ENCODE results near the gene PARP4.
"Not testable (repeated sequence)": the region's sequence is repeated elsewhere in the genome, so short reads cannot be mapped to it uniquely, and the experiment has no call there.

Gene PARP4

GRCh38 chr13:24511816-24512196 lies 772 bp downstream of the PARP4 start:
- no peak for TF ChIP-seq CTCF (conservative IDR thresholded peaks at IDR 0.05; ENCODE audit: low read length)
- H3K4me3 ChIP-seq (ENCODE audit: low read length) = peak overlapping the region; percentile 93
- DNase-seq (ENCODE audit: low read depth) = no peak

DNA sequence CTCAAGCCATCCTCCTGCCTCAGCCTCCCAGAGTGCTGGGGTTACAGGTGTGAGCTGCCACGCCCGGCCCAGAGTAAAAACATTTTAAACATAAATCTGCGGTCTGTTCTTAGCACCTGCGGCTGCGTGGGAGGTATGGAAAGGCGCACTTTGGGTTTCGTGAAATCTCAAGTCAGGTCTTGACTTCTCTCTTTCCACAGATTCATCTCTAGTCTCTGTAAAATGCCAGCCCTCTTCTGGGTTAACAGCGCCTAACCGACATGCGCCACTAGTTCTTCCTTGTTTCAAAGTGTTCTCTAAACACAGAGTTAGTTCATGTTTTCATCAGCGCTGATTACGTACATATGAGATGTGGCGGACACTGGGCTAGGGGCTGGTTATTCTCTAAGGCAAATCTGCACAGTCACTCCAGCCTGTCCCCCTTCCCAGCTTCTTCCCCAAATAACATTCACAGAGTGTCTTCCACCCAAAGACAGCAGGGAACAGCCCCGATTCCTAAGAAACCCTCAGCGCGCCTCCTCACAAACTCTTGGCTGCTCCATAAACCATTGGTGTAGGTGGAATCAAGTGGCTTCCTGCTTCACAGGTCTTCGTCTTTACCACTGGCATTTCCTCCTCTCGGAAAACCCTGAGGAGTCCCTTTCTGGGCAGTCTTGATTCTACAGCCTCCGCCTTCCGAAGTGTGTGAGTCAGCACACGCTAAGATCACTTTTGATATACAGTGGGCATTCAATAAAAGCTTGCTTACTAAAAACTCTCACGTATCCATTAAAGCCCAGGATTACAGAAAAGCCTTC lies 1.4 kb downstream of the PARP4 start:
- H3K4me3 ChIP-seq (ENCODE audit: low read length) = peak overlapping the region; percentile 93
- DNase-seq (ENCODE audit: low read depth) = peak; percentile 84
- no peak for TF ChIP-seq CTCF (conservative IDR thresholded peaks at IDR 0.05; ENCODE audit: low read length)

GRCh38 chr13:24506698-24507335 lies 5.8 kb downstream of the PARP4 start:
- DNase-seq (ENCODE audit: low read depth) = no peak
- no peak overlapping the region for H3K4me3 ChIP-seq (ENCODE audit: low read length)
- no peak for TF ChIP-seq CTCF (conservative IDR thresholded peaks at IDR 0.05; ENCODE audit: low read length)

DNA sequence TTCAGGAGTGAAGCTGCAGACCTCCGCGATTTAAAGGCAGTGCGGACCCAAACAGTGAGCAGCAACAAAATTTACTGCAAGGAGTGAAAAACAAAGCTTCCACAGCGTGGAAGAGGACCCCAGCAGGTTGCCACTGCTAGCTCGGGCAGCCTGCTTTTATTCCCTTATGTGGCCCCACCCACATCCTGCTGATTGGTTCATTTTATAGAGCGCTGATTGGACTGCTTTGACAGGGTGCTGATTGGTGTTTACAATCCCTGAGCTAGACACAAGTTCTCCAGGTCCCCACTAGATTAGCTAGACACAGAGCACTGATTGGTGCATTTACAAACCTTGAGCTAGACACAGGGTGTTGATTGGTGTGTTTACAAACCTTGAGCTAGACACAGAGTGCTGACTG lies 6.3 kb downstream of the PARP4 start:
- not testable (repeated sequence) for DNase-seq (ENCODE audit: low read depth); H3K4me3 ChIP-seq (ENCODE audit: low read length)

DNA sequence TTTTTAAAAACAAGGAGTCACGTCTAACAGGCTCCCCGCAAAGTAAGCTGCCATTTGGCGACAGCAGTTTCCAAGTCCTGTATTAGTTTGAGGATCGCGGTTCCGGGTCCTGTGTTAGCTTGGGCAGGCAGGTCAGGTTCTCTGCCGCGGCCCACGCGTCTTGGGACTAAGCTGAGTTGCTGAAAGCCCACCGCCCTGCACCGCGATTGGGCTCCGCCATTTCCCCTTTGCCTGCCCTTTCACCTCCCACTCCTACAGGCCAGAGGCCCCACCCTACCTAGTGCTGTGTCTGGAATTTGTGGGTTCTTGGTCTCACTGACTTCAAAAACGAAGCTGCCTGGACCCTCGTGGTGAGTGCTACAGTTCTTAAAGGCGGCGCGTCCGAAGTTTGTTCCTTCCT lies 6.8 kb downstream of the PARP4 start:
- no peak for DNase-seq (ENCODE audit: low read depth)
- no peak for TF ChIP-seq CTCF (conservative IDR thresholded peaks at IDR 0.05; ENCODE audit: low read length)
- no peak overlapping the region for H3K4me3 ChIP-seq (ENCODE audit: low read length)

DNA sequence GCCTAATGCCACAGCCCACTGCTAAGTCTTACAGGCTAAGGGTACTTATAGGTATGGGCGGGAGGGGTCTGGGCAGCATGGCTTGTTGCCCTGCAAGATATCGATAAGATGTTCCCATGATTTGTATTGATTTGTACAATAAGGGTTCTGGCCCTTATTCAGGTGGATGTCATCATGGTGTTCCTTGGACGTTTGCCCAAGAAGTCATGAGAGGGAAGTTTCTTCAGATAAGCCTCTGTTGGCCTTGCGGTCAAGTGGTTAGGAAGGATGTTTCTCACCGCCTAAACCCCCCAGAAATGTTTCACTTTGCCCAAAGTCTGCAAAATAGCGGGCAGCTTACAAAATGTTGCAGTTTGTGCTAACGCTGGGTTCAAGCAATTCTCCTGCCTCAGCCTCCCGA lies 7.3 kb downstream of the PARP4 start:
- no peak for TF ChIP-seq CTCF (conservative IDR thresholded peaks at IDR 0.05; ENCODE audit: low read length)
- no peak overlapping the region for H3K4me3 ChIP-seq (ENCODE audit: low read length)
- DNase-seq (ENCODE audit: low read depth) = no peak

DNA sequence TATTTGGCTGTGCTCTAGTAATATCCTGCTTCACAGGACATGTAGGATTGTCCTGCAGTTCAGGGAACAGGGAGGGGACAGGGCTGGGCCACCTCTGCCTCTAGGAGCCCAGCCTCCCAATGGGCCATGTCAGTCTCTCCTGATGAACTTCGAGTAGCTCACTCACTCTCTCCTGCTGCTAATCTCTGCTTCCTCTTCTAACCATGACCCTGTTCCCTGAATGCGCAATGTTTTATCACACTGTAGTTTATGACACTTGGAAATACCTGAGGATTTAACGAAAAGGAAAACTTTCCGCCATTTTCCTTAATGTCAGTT lies 9.2 kb downstream of the PARP4 start:
- DNase-seq (ENCODE audit: low read depth) = no peak
- H3K4me3 ChIP-seq (ENCODE audit: low read length) = no peak overlapping the region
- no peak for TF ChIP-seq CTCF (conservative IDR thresholded peaks at IDR 0.05; ENCODE audit: low read length)

Measured in AG10803 (cell line).